SKM-1 treated with dmso at 0.1 percent for 144 hours (cell line): ENCODE results near the gene MYO9B.
"Not testable (repeated sequence)": the region's sequence is repeated elsewhere in the genome, so short reads cannot be mapped to it uniquely, and the experiment has no call there.

ENCODE experiments used
- DNase-seq: peaks from one replicate; lab custom pipeline; 2025; ENCODE audit not compliant: unreplicated experiment; lab: John Stamatoyannopoulos, UW

The MYO9B gene

GRCh38 chr19:17091758-17092333, 16.3 kb downstream of the MYO9B start:
- peak; percentile 72 for DNase-seq

- no peak for DNase-seq
Observed at GRCh38 chr19:17092696-17093095, 17.1 kb downstream of the MYO9B start.

- DNase-seq: not testable (repeated sequence)
Observed at GRCh38 chr19:17094694-17095093, 19.1 kb downstream of the MYO9B start.

- no peak for DNase-seq
Observed at GRCh38 chr19:17095141-17095919, 19.8 kb downstream of the MYO9B start.

- peak; percentile 4 for DNase-seq
Observed at GRCh38 chr19:17097593-17098126, 22.1 kb downstream of the MYO9B start.

- DNase-seq: no peak
Observed at GRCh38 chr19:17098326-17098725, 22.7 kb downstream of the MYO9B start.

- no peak for DNase-seq
Observed at GRCh38 chr19:17101686-17102628, 26.4 kb downstream of the MYO9B start.

- DNase-seq: no peak
Observed at GRCh38 chr19:17103177-17103576, 27.6 kb downstream of the MYO9B start.

GRCh38 chr19:17104679-17105078, 29.1 kb downstream of the MYO9B start:
- DNase-seq: no peak

- no peak for DNase-seq
Observed at GRCh38 chr19:17105556-17105955, 30.0 kb downstream of the MYO9B start.

GRCh38 chr19:17106964-17107363, 31.4 kb downstream of the MYO9B start:
- not testable (repeated sequence) for DNase-seq

GRCh38 chr19:17107546-17108452, 32.2 kb downstream of the MYO9B start:
- DNase-seq: no peak

- no peak for DNase-seq
Observed at GRCh38 chr19:17108453-17108784, 32.8 kb downstream of the MYO9B start.

GRCh38 chr19:17109300-17109699, 33.7 kb downstream of the MYO9B start:
- no peak for DNase-seq

GRCh38 chr19:17109962-17110598, 34.5 kb downstream of the MYO9B start:
- DNase-seq: peak; percentile 91

- no peak for DNase-seq
Observed at GRCh38 chr19:17110599-17110966, 35.0 kb downstream of the MYO9B start.

GRCh38 chr19:17111766-17112165, 36.2 kb downstream of the MYO9B start:
- no peak for DNase-seq

- DNase-seq: no peak
Observed at GRCh38 chr19:17112271-17112670, 36.7 kb downstream of the MYO9B start.

- peak; percentile 6 for DNase-seq
Observed at GRCh38 chr19:17112700-17113099, 37.1 kb downstream of the MYO9B start.
